UCSD-AML1 (cell line): ENCODE measurements around the gene WLS.
"Not testable (repeated sequence)": the region's sequence is repeated elsewhere in the genome, so short reads cannot be mapped to it uniquely, and the experiment has no call there.

Source experiments
- DNase-seq: peaks from one replicate; lab custom pipeline; 2025; ENCODE audit not compliant: unreplicated experiment; lab: John Stamatoyannopoulos, UW

WLS gene

DNA sequence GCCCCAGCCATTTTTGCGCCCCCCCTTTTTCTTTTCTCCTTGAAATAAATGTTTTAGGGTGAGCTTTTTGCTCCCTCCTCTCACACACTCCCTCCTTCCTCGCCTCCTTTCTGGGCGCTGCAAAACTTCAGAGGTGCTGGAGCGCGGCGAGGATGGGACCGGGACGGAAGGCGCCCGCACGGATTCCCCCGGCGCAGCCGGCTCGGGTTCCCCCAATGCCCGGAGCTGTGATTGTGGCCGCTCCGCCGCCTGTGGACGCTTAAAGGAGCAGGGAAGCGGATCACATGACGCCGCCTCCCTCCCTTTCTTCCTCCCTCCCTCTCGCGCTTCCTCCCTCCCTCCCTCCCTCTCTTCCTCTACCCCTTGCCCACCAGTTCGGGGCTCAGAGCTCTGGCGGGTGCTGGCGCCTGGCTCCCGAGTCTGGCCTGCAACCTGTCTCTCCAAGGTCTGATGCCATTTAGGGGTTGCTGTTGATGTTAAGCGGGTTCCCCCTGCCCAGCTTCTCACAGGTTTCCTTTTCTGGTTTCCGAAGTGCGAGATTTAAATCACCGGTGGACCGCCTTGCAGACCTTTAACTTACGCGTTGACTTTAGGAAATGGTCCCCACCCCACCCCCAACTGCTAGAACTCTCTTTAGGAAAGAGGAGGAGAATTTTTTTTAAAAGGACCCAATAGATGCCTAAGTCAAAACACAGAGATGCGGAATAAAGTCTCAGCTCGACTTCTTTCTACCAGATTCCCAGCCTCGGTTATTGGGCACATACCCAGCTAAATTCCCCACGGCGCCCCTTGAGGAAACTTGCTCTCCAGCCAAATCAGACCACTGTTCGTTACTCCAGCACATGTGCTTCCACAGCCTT is at the start of gene WLS:
Gene WLS (minus strand): TSS at position 235 of the 860 bp plus-strand sequence. CDS start 224 bp downstream, at position 11.
- DNase-seq, result no peak

DNA sequence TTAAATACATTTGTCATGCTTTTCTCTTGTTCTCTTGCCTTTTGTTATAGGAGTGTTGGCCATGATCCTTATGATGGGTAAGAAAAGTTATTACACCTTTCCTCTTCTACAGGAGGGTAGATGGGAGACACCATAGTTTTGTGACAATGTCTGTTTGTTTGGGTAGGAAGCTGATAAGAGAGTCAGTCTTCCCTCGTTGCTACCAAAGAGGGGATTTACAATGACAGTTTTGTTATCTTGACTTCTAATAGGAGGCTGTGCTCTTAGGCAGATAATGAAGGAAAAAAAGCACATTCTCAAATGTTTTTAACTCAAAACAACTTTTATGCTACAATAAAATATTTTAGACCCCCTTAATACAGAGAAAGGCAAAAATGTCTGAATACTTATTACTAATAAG is 48.0 kb upstream of the WLS start:
- DNase-seq, result no peak

DNA sequence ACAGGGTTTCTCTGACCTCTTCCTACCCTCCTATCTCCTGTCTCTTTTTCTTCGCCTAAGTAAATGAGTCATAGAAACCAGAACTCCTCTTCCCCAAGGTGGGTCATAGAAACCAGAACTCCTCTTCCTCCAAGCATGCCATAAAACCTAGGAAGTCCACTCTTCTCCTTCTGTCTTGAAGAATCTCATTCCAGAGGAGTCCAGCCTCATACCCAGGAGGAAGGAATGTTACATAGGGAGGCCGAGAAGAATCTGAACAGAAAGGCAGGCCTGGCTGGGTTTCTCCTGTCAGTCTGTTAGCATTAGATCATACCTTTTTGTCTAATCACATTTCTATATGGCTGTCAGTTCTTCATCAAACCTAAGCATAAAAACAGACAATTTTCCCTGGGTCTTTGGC is 47.5 kb upstream of the WLS start:
- DNase-seq, result no peak

DNA sequence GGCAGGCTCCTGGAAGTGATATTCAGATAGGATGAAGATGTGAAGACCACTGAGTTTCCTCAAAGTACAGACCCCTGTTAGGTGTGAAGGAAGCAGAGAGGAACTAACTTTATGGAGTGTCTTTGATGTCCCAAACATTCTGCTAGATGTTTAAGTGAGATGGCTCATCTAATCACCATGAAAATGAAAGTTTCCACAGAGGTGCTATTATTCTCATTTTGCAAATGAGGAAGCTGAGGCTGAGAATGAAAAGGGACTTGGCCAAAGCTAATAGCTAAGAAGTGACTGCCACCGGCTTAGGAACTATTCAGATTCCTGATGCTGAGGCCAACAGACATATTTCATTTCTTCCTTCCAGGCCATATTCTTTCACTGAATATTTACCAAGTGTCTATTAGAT is 45.9 kb upstream of the WLS start:
- DNase-seq, result no peak

DNA sequence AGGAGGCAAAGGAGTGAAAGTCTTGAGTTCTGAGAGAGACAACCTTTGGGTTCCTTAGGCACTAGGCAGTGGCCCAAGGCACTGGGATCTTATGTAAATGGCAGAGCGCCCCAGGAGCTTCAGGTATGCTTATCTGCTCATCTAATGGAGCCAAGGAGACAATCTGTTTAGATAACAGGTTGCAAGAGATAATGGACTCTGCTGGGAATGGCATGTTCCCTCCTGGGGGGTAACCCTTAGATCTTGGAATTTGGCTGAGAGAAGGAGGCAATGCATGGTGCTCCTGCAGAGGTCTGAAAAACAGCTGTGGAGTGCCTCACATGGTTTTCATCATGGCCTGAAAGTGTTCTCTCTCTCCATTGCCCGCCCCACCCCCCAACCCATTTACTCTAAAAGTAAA is 44.1 kb upstream of the WLS start:
- DNase-seq, result no peak

DNA sequence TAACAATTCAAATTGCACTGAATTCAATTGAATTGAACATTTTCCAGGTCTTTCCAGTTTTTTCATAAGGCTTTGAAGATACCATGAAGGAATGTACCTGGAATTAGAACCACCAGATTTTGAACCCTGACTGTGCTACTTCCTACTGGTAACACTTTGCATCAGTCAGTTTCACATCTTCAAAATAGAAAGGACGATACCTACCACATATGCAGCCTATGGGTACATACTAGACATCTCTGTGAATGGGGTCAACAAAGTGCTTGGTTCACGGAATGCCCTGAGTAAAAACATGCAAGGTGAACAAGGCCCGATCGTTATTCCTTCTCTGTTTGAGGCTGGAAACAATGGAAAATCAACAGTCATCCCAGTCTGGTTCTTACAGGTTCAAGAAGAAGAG is 41.2 kb upstream of the WLS start:
- DNase-seq, result no peak

DNA sequence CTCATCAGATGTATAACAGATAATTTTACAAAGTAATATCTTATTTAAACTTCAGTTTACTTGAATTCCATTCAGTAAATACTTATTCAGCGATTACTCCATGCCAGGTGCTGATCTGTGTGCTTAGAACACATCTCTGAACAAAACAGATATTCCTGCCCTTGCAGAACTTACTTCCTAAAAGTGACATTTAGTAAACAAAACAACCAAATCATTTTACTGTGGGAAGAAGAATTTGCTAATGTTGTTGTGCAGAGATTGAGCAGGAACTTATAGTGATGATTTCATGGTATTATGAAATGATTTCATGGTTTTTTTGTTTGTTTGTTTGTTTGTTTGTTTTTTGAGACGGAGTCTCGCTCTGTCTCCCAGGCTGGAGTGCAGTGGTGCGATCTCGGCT is 39.3 kb upstream of the WLS start:
- DNase-seq, result no peak

DNA sequence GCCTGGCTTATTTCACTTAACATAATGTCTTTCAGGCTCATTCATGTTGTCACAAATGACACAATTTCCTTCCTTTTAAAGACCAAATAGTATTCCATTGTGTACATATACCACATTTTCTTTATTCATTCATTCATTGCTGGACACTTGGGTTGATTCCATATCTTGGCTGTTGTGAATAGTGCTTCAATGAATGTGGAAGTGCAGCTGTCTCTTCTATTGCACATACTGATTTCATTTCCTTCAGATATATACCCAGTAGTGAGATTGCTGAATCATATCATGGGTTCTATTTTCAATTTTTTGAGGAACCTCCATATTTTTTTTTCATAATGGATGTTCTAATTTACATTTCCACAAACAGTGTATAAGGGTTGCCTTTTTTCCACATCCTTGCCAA is 38.6 kb upstream of the WLS start:
- DNase-seq, result no peak

DNA sequence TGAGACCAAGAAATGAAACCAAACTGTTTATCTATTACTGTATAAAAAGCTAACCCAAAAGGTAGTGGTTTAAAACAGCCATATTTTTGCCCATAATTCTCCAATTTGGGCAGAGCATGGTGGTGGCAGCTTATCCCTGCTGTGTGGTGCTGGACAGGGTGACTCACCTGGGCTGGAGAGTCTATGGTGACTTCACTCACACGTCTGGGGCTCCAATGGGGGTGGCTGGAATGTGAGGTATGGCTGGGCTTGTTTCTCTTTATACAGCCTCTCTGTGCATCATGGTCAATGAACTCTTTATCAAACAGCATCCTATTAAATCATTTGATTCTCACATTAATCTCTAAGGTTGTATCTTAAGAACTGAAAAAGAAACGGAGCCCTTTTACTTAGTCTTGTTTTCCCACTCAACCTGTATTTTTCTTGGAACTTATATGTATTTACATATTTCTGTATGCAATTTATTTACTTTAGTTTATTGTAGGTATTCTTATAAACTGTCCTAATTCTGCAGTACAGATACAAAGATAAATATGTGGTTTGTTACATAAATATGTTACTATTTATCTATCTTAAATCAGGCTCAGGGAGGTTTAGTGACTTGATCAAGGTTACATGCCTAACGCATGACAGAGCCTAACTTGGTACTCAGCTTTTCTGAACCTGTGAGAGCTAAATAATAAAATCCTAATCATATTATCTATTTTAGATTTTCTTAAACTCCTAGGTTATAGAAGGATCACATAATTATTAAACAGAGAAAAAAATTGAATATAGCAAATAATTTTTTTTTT is 37.5 kb upstream of the WLS start:
- no peak for DNase-seq

DNA sequence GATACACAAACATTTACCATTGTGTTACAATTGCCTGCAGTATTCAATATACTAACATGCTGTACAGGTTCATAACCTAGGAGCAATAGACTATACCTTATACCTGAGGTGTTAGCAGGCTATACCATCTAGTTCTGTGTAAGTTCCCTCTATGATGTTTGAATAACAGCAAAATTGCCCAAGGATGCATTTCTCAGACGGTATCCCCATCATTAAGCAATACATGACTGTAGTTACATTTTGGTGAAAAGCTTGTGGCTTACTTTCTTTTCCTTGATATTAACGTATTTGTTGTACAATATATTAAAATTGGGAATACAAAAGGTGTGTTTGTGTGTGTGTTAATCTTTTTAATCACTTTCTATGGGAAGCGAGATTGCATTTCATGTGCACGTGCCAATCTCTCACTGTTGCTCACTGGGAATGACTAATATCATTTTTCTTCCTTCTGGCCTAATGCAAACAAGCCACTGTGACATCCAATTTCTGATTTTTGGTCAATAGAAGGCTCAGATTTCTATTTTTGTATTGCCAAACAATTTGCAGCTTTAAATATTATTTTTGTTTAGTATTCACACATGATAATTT is 36.7 kb upstream of the WLS start:
- DNase-seq, result no peak

DNA sequence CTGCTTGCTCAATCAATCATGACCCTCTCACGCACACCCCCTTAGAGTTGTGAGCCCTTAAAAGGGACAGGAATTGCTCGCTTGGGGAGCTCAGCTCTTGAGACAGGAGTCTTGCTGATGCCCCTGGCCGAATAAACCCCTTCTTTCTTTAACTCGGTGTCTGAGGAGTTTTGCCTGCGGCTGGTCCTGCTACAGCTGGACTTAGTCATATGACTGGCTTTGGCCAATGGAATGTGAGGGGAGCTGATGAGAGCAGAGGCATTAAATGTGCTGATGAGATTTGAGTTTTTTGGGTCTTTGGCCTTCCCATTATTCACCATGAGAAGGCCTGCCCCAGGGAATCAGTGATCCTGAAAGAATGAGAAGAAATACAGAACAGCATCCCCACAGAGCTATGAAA is 24.5 kb upstream of the WLS start:
- not testable (repeated sequence) for DNase-seq

DNA sequence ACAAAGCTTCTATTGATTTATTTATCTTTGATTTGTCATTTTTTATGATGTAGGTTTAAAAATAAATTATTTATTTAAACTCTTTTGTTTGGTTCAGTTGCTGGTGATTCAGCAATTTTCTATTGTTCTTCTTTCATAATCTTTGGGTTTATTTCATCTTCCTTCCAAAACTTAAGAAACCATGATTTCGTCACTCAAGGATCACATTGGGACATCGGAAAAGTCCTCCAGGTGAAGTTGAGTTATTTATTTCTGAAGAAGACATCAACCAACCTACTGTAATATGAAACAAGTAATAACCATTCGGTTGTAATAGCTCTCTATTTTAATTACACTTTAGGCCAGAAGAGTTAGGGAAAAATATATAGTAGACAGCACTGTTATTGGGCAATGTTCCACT is 23.0 kb upstream of the WLS start:
- no peak for DNase-seq

DNA sequence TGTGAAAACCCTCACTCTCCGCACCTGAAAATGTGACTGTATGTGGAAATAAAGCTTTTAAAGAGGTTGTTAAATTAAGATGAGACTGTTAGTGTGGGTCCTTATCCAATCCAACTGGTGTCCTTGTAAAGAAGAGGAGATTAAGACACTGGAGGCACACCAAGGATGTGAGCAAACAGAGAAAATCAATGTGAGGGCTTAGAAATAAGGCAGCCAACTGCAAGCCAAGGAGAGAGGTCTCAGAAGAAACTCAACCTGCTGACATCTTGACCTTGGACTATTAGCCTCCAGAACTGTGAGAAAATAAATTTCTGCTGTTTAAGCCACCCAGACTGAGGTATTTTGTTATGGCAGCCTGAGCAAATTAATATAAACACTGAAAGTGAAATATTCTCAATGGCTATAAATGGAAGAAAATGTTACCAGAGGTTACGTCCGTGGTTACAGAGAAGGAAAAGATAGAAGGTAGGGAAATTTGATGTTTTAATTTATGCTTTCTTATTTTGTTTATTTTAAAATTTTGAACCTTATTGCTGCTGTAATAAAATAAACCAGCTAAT is 22.4 kb upstream of the WLS start:
- no peak for DNase-seq

DNA sequence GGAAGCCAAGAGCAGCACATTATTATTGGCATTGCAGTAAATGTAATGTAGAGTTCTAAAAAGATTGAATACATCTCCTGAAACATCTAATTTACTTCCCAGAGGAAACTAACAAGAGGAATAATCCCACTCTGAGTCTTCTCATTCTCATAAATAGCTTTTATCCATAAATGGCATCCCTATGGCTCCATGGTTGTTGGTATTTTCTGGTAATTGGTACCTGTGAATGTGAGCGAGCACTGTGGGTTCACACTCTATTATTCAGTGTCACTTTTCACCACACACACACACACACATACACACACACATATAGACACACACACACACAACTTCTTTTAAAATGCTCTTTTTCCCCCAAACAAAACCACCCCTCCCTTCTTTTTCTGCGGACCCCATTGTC is 4.7 kb upstream of the WLS start:
- DNase-seq, result no peak

DNA sequence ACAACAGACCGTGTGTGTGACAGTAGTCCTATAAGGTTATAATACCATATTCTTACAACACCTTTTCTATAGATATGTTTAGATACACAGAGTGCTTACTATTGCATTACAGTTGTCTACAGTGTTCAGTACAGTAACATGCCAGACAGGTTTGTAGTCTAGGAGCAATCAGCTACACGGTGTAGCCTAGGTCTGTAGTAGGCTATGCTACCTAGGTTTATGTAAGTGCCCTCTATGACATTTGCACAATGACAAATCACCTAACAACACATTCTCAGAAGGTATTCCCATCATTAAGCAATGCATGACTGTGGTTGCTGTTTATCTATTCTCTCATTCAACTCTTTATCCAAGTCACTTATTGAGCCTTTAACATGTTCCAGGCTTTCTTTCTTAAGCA is 1.8 kb upstream of the WLS start:
- no peak for DNase-seq

DNA sequence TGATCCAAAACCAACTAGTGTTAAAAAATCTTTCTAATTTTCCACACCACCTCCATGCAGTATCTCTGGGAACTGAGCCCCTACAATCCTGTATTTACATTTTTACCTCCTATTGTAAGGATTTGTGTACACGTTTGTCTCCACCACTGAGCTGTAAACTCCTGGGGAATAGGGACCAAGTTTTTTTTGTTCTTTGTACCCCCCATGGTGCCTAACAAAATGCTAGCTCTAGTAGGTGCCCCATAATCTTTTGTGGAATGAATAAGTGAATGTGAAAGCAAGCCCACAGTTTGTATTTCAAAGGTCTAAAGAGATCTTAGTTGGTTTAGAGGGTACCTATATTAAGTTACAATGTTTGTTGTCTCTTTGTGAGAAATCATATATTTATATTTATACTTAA is 879 bp upstream of the WLS start:
- DNase-seq, result no peak

DNA sequence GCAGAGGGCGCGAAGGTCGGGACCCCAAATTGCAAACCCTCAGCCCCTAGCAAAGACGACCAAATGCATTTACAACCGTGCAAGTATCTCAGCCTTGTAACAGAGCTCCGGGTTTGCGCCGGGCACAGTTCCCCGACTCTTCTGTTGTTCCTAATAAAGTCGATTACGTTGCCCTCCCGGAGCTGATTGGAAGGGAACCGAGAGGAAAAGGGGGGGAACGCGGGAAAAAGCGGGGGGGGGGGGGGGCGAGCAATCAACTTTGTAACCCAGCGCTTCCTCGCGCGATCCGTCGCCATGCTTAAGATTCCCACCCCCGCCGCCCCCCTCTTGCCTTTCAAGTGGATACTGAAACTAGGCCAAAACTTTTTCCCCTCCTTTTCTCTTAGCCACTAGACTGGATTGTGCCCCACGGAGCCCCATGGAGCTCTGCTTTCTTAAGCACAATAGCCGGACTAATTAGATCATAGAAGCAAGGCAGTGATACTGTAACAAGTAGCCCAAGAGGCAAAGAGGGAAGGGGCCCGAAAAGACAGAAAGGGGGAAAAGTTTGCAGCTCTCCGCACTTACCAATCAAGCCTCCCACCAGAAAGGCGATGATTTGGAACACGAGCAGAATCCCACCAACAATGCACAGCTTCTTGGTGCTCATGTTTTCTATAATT is 565 bp downstream of the WLS start:
- DNase-seq, result no peak

DNA sequence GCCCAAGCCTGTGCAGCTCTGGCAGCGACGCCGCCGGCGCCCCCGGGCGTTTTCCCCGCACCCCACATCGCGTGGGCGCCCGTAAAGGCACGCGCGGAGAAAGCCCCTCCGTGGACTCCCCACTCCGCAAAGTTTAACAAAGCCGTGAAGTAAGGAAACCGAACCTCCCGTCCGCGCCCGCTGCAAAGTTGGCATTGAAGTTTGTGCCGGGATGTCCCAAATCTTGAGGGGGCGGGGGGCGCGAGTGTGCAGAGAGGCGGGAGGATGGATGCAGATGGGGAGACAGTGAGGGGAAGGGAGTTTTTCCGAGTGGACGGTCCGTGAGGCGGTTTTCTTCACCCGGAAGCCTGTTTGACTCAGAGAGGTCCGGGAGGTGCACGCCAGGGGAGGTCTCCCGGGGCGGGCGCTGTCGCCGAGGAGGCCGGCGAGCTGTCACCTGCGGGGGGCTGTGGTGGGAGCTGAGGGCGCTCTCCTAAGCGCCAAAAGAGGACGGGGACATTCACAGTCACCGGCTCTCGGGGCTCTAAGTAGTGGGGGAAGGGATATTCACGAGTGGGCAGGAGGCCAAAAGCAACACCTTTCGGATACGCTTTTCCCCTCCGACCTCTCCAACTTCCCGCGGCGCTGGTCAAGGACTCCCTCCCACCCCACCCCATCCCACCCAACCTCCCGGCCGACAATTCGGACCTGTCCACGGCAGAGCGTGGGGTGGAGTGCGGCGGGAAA is 1.3 kb downstream of the WLS start:
- no peak for DNase-seq

DNA sequence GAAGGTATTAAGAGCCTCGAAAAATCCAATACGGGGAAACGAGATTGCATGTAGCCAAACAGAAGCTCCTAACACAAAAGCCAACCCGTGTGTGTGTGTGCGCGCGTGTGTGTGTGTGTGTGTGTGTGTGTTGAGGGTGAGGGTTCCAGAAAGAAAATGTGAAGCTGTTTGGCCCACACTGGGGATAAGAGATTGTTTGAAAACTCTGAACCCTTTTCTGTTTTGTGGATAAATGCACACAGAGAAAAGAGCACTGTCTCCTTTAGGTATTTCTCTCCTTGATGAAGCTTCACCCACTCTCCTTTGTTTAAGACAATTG is 1.9 kb downstream of the WLS start:
- no peak for DNase-seq

DNA sequence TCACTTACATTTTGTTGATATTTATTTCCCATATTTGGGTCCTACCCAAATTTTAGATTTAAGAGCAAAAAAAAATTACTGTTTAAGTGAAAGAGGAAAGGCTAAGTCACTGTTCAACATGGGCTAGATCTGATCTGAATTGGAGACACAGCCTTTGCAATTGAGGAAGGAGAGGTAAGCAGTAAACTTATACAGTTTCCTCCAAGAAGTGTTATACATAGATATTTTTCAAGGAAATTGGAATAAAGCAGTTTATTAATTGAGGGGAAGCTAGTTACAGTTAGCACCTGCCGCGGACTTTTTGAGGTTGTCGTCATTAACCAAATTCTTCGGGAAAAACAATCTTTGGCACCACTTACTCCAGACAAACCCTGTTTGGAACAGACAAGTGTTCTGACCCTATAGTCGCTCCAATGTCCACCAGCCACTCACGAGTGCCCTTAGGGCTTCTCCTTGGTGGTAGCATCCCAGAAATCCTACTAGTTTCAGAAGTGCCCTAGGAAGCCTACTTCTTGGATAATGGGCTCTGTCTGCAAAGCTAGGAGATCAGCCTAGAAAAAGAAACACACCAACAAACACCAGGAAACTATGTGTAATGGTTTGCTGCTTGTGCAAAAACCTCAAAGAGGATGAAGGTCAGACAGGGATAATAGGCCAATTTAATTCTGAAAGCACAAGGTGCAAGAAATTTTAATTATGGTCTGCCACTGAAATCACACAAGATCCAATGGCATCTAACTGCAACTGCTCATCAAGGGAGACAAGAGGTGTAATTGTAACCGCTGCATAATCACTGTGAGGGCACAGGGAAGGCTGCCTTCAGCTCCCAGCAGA is 2.5 kb downstream of the WLS start:
- DNase-seq, result no peak
